Memory B cell (primary cell): Measurements from ENCODE around the gene FURIN.
"Not testable (repeated sequence)": the region's sequence is repeated elsewhere in the genome, so short reads cannot be mapped to it uniquely, and the experiment has no call there.

ENCODE experiments used
- ATAC-seq: fragments of 150-1000 bp; cut with Tn5 transposase; 2 replicates; pipeline ENCODE4 v1.10.0; 2021; ENCODE audit warnings: low read depth, mild to moderate bottlenecking, moderate library complexity
- DNase-seq, 2 donors: peaks; one replicate each; pipeline ENCODE4 v3.0.0; 2022; ENCODE audit warnings: low spot score in 2 of 2
- H3K27ac Mint-ChIP-seq: one replicate; pipeline ENCODE4 v1.8.0; 2022; ENCODE audit warnings: mild to moderate bottlenecking, moderate library complexity, mixed read lengths
- H3K27me3 Mint-ChIP-seq: one replicate; pipeline ENCODE4 v1.8.0; 2022; ENCODE audit warnings: mixed read lengths
- H3K36me3 Mint-ChIP-seq: one replicate; pipeline ENCODE4 v1.8.0; 2022; ENCODE audit warnings: mild to moderate bottlenecking, mixed read lengths
- H3K4me1 Mint-ChIP-seq: one replicate; pipeline ENCODE4 v1.8.0; 2022; ENCODE audit warnings: mixed read lengths
- H3K4me3 Mint-ChIP-seq: one replicate; pipeline ENCODE4 v1.8.0; 2022; ENCODE audit warnings: mild to moderate bottlenecking, moderate library complexity, mixed read lengths
- H3K9me3 Mint-ChIP-seq: one replicate; pipeline ENCODE4 v1.8.0; 2022; ENCODE audit warnings: mixed read lengths

Gene FURIN

DNA sequence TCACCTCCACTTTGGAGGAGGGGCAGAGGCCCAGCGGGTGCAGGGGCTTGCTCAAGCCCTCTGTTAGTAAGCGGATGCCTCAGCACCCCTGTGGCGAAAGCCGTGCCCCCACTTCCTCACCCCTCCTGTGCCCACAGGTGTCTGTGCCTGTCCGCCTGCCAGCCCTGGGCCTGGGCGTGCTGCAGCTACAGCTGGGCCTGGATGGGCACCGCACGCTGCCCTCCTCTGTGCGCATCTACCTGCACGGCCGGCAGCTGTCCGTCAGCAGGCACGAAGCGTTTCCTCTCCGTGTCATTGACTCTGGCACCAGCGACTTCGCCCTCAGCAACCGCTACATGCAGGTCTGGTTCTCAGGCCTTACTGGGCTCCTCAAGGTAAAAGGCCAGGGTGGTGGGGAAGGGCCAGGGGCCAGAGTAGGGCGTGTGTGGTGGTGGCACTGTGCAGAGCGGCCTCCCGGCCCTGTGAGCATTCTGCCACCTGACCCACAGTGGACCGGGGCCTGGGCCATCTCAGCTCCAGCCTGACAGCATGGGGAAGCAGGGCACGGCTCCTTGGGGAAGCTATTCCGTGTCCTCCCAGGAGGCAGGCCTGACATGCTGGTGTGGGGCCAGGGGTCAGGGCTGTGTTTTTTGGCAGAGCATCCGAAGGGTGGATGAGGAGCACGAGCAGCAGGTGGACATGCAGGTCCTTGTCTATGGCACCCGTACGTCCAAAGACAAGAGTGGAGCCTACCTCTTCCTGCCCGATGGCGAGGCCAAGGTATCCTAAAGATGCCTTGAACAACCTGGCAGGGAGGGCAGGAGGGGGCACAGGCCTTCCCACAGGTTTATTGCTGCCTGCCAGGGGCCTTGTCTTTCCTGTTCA is 43.8 kb downstream of the FURIN start:
- peaks cover 22% of the 10 kb centered on the region for H3K36me3 Mint-ChIP-seq
- no peak overlapping the region for H3K4me3 Mint-ChIP-seq
- no peaks in the 10 kb centered on the region for H3K9me3 Mint-ChIP-seq
- H3K27me3 Mint-ChIP-seq, result no peaks in the 10 kb centered on the region
- no peaks in the 10 kb centered on the region for H3K4me1 Mint-ChIP-seq
- H3K27ac Mint-ChIP-seq, result no peak overlapping the region
- ATAC-seq, result no peak
- no peak for DNase-seq

DNA sequence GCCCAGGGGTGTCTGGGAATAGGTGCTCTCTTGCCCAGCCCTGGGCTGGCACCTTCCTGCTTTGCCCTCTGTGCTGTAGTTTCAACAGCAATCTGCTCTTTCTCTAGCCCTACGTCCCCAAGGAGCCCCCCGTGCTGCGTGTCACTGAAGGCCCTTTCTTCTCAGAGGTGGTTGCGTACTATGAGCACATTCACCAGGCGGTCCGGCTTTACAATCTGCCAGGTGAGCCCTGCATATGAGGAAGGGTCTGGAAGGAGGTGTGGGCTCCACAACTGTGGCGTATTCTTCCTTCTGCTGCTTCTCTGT is 44.3 kb downstream of the FURIN start:
- Mint-ChIP-seq H3K9me3 (no peaks in the 10 kb centered on the region), H3K4me3 (no peak overlapping the region), H3K36me3 (peaks cover 23% of the 10 kb centered on the region), H3K27me3 (no peaks in the 10 kb centered on the region), H3K4me1 (no peaks in the 10 kb centered on the region), H3K27ac (no peak overlapping the region)
- DNase-seq (no peak), ATAC-seq (no peak)

DNA sequence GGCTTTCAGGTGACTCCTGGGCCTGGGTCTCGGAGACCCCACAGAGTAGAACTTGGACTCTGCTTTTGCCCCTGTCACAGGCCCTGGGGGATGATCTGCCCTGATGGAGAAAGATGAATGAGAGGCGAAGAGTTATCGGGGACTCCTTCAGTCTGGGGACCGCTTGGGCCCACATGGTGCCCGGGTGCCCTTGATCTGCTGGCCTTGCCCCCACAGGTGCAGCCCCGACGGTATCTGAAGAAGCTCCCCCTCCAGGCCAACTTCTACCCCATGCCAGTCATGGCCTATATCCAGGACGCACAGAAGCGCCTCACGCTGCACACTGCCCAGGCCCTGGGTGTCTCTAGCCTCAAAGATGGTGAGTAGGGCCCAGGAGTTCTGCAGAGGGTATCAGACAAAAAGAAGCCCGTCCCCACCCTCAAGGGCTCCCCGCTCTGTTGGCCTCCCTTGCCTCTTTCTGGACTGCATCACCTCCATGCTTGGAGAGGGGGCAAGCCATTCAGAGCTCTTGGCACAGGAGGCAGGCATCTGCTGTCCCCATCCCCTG is 45.1 kb downstream of the FURIN start:
- ATAC-seq (no peak), DNase-seq (no peak)
- Mint-ChIP-seq H3K4me3 (no peak overlapping the region), H3K27me3 (no peaks in the 10 kb centered on the region), H3K36me3 (peaks cover 26% of the 10 kb centered on the region), H3K9me3 (no peaks in the 10 kb centered on the region), H3K27ac (no peak overlapping the region), H3K4me1 (no peaks in the 10 kb centered on the region)

DNA sequence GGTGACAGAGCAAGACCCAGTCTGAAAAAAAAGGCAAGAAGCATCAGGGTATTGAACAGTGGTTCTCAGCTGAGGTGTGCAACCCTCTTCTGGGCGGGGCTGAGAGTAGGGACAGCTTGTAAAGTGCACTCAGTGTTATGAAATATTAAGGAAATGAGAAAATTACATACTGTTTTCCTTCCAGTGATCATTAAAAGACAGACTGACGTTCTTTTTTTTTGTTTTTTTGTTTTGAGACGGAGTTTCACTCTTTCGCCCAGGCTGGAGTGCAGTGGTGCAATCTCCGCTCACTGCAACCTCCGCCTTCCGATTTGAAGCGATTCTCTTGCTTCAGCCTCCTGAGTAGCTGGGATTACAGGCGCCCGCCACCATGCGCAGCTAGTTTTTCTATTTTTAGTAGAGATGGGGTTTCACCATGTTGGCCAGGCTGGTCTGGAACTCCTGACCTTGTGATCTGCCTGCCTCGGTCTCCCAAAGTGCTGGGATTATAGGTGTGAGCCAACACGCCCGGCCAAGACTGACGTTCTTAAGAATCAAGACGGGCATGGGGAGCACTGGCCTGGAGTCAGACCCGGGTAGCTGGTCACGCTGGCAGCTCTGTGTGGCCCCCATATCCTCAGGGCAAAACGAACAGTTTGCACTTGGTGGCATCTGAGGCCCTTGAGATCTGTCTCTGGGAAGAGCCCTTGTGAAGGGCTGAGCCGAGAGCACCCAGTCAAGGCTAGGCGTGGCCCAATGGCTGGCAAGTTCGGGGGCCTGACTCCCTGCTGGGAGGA is 46.1 kb downstream of the FURIN start:
- Mint-ChIP-seq H3K36me3 (peaks cover 31% of the 10 kb centered on the region), H3K4me1 (no peaks in the 10 kb centered on the region), H3K9me3 (no peaks in the 10 kb centered on the region), H3K4me3 (no peak overlapping the region), H3K27me3 (no peaks in the 10 kb centered on the region), H3K27ac (no peak overlapping the region)
- ATAC-seq (no peak), DNase-seq (no peak)

DNA sequence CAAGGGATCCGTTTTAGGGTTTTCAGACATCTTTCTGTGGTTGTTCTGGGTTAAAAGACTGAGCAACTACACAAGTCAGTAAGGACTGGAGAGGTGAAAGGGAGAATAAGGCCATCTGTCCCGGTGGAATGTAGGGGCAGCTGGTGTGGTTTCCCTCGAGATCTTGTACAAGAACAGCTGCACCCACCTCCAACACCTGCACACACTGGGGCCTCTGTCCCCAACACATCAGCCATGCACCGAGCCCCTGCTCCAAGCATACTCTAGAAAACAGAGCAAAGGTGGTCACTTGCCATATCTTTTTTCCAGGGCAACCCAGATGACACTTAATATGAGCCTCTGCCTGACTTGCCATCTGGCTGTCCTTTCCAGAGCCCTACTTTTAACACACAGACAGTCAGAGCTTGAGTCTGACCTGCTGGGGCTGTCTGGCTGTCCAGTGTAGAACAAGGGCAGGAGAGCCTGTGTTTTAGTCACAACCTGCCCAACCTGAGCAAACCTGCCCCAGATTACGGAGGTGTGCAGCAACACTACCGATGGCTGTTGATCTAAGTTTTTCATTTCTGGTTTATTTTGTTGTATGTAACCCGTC is 46.9 kb downstream of the FURIN start:
- ATAC-seq (no peak), DNase-seq (no peak)
- Mint-ChIP-seq H3K4me3 (peak overlapping the region; percentile 29), H3K27ac (no peak overlapping the region), H3K36me3 (peaks cover 29% of the 10 kb centered on the region), H3K27me3 (no peaks in the 10 kb centered on the region), H3K9me3 (no peaks in the 10 kb centered on the region), H3K4me1 (no peaks in the 10 kb centered on the region)

DNA sequence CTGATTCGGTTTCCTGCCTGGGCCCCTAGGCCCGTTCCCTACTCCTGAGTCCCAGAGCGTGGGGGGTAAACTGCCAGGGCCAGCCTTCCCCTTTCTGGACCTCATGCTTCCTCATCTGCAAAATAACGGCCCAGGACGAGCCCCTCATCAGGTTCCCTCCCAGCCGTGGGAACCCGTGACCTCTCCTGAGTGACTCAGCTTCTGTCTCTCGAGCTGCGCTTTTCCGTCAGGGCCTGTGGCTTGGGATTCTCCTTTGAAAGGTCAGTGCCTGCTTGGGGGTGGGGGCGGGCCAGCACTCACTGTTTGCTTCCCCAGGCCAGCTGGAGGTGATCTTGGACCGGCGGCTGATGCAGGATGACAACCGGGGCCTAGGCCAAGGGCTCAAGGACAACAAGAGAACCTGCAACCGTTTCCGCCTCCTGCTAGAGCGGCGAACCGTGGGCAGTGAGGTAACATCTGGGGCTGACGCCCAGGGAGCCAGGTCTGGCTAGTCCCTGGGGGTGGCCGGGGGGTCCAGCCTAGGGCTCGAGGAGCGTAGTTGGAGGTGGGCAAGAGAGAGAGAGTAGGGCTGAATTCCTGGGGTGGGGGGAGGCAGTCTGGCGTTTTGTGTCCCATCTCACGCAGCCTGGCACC is 47.5 kb downstream of the FURIN start:
- H3K4me3 Mint-ChIP-seq, result no peak overlapping the region
- no peaks in the 10 kb centered on the region for H3K27me3 Mint-ChIP-seq
- no peak for ATAC-seq
- no peak overlapping the region for H3K27ac Mint-ChIP-seq
- H3K9me3 Mint-ChIP-seq, result no peaks in the 10 kb centered on the region
- DNase-seq, result no peak
- H3K36me3 Mint-ChIP-seq, result peaks cover 28% of the 10 kb centered on the region
- no peaks in the 10 kb centered on the region for H3K4me1 Mint-ChIP-seq

DNA sequence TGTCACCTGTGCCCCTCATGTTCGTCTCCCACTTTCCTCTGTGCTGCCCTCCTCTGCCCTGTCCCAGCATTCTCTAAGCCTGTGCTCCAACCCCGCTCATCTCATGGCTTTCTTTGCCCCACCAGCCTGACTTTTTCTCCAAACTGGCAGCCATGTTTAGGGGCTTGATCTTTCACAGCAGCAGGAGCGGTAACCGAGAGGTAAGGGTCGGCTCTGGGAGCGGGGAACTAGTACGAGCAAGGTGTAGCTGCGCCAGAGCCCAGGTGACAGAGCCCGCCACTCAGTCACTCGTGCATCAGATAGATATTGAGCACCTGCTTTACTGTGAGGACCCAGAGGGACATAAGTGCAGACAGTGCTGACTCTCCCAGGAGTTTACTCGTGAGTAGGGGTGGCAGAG is 48.1 kb downstream of the FURIN start:
- Mint-ChIP-seq H3K27ac (no peak overlapping the region), H3K27me3 (no peaks in the 10 kb centered on the region), H3K4me3 (no peak overlapping the region), H3K4me1 (no peaks in the 10 kb centered on the region), H3K36me3 (peaks cover 30% of the 10 kb centered on the region), H3K9me3 (no peaks in the 10 kb centered on the region)
- no peak for ATAC-seq
- no peak for DNase-seq

DNA sequence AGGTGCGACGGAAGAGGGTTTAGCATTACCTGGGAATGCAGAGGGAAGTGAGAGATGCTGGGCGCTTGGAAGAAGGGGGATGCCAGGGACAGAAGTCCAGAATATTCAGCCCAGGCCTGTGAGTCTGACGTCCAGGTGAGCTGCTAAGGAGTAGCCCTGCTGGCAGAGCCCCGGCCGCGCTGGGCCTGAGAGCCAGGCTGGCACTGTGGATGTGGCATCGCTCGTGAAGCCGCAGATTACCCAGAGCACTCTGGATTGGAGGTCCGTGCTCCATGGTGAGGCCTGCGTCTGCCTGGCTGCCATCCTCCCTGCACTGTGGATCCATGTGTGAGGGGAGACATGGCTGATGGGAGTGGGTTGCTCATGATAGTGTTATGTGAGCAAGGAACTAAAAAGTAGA is 49.2 kb downstream of the FURIN start:
- H3K4me1 Mint-ChIP-seq, result no peaks in the 10 kb centered on the region
- DNase-seq (no peak), ATAC-seq (no peak)
- H3K27ac Mint-ChIP-seq, result no peak overlapping the region
- no peak overlapping the region for H3K4me3 Mint-ChIP-seq
- H3K27me3 Mint-ChIP-seq, result no peaks in the 10 kb centered on the region
- no peaks in the 10 kb centered on the region for H3K9me3 Mint-ChIP-seq
- H3K36me3 Mint-ChIP-seq, result peaks cover 30% of the 10 kb centered on the region

DNA sequence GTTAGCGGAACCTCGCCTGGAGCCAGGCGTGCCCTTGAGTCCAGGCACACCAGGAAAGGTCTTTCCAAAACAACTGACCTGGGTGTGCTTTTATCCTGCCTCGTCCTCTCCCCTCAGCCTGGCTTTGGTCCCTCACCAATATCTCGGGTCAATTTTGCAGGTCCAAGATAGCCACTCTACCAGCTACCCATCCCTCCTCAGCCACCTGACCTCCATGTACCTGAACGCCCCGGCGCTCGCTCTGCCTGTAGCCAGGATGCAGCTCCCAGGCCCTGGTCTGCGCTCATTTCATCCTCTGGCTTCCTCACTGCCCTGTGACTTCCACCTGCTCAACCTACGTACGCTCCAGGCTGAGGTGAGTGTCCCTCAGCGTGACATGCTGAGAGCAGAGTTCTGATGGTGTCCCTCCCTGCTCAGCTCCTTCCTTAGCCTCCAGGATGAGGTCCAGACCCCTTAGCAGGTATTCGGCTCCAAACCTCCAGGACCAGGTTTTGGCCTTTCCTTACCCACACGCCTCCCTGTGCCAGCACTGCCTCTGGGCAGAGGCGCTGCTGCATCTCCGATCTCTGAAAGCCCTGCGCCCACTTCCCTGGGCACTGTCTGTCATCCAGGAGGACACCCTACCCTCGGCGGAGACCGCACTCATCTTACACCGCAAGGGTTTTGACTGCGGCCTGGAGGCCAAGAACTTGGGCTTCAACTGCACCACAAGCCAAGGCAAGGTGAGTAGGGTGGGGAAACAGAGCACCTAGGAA is 49.8 kb downstream of the FURIN start:
- H3K27ac Mint-ChIP-seq, result no peak overlapping the region
- H3K9me3 Mint-ChIP-seq, result no peaks in the 10 kb centered on the region
- no peaks in the 10 kb centered on the region for H3K27me3 Mint-ChIP-seq

DNA sequence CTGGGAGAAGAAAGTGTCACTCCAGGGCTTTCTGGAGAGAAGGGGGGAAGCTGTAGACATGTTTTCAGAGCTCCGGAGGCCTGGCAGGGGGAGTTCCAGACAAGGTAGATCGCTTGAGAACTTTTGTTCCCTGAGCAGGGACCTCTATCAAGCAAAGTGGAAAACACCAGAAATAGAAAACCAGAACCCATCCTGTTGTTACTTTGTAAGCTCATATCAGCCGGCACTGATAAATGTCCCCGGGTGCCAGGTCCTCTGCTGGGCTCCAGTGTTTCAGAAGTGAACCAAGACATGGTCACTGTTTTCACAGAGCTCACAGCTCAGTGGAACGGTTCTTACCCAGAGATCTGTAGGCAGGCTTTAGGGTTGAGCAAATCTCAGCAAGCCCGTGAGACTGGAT is 50.4 kb downstream of the FURIN start:
- no peaks in the 10 kb centered on the region for H3K9me3 Mint-ChIP-seq
- ATAC-seq (no peak), DNase-seq (no peak)
- no peak overlapping the region for H3K4me3 Mint-ChIP-seq
- no peaks in the 10 kb centered on the region for H3K27me3 Mint-ChIP-seq
- H3K27ac Mint-ChIP-seq, result no peak overlapping the region
- no peaks in the 10 kb centered on the region for H3K4me1 Mint-ChIP-seq
- H3K36me3 Mint-ChIP-seq, result peaks cover 27% of the 10 kb centered on the region

More for the DNA sequence above, 49.8 kb downstream of the FURIN start:
- H3K36me3 Mint-ChIP-seq, result peaks cover 30% of the 10 kb centered on the region
- no peaks in the 10 kb centered on the region for H3K4me1 Mint-ChIP-seq
- DNase-seq (no peak), ATAC-seq (no peak)
- H3K4me3 Mint-ChIP-seq, result no peak overlapping the region

DNA sequence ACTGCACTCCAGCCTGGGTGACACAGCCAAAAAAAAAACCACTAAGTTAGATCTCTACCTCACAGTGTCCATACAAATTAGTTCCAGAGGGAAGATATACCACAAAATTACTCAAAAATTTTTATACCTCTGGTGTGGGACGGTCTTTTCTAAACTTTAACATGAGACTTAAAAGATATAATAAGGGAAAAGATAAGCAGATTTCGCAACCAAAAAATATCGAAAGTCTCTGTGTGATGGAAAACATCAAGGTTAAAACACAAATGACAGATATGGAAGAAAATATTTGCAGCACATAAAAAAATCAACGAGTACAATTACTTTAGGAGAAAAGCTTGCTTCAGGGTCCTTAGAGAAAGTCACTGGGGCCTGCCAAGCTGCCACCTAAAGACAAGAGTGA is 53.5 kb downstream of the FURIN start:
- Mint-ChIP-seq H3K4me3 (no peak overlapping the region), H3K27ac (no peak overlapping the region), H3K4me1 (no peaks in the 10 kb centered on the region), H3K9me3 (no peaks in the 10 kb centered on the region), H3K36me3 (peaks cover 24% of the 10 kb centered on the region), H3K27me3 (no peaks in the 10 kb centered on the region)
- no peak for DNase-seq
- ATAC-seq, result no peak

DNA sequence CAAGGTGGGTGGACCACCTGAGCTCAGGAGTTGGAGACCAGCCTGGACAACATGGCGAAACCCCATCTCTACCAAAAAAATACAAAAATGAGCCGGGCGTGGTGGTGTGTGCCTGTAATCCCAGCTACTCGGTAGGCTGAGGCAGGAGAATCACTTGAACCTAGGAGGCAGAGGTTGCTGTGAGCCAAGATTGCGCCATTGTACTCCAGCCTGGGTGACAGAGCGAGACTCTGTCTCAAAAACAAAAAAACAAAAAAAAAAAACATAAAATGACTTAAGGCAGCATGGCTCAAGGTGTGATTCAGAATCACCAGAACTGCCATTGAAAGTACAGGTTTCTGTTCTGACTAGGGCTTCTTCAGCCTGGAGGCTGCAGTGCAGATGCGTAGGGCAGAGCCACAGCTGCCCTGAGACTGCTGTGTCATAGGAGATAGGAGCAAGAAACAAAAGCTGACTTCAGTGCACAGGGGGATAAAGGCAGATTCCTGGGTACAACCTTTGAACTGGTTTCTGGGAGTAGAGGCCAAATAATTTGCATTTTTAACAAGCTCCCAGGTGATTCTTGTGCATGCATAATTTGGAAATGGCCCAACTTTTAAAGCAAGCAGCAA is 54.4 kb downstream of the FURIN start:
- H3K27ac Mint-ChIP-seq, H3K4me1 Mint-ChIP-seq, H3K27me3 Mint-ChIP-seq, DNase-seq, ATAC-seq, H3K9me3 Mint-ChIP-seq, H3K4me3 Mint-ChIP-seq: not testable (repeated sequence)
- peaks cover 20% of the 10 kb centered on the region for H3K36me3 Mint-ChIP-seq

DNA sequence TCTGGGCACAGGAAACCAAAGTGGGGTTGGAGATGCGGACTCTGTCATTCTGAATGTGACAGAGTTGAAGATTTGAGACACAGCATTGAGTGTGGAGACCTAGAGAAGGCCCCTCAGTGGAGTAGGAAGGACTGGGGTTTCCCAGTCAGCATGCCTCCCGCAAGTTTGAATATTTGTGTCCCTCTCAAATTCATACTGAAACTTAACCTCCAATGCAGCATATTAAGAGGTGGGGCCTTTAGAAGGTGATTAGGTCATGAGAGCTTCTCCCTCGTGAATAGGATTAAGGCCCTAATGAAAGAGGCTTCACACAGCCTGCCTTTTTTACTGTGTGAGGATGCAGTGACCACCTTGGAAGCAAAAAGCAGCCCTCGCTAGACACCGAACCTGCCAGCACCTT is 56.0 kb downstream of the FURIN start:
- ATAC-seq, result no peak
- Mint-ChIP-seq H3K4me1 (peaks cover 3% of the 10 kb centered on the region), H3K4me3 (no peak overlapping the region), H3K27me3 (no peaks in the 10 kb centered on the region), H3K36me3 (peaks cover 12% of the 10 kb centered on the region), H3K27ac (peak overlapping the region; percentile 20), H3K9me3 (no peaks in the 10 kb centered on the region)
- DNase-seq, result no peak
